HCT116 (cell line): ENCODE results near the gene ZBED3. TPM values are rescaled to one million over a fixed set of nuclear protein-coding genes. Genes with fewer than 3 reads are reported as not detected.

Experiments used
- ATAC-seq: fragments of 200-7000 bp; cut with Tn5 transposase; 2 replicates; pipeline ENCODE4 v1.9.1; 2020; ENCODE audit warnings: mild to moderate bottlenecking, moderate library complexity
- BruUV-seq: library from RNA; stranded (reverse); fragments of 400-500 nt; replicated peaks from 2 replicates; lab custom pipeline; 2021; lab: Mats Ljungman, UMichigan
- CTCF ChIA-PET: fragments of 300-600 bp; sonication (Branson Sonifier 250); formaldehyde crosslinking; loops from one replicate; lab custom pipeline; 2021; ENCODE audit warnings: antibody characterized with exemption; lab: Charles Lee
- POLR2A ChIA-PET: fragments of 300-600, 350-600 bp; sonication (Branson Sonifier 250); formaldehyde crosslinking; loops from one replicate; lab custom pipeline; 2021; ENCODE audit warnings: antibody characterized with exemption; lab: Charles Lee
- RAD21 ChIA-PET, 2 experiments: fragments of 300-600 bp; sonication (Branson Sonifier 250); formaldehyde crosslinking; loops; one replicate each; lab custom pipeline; 2023; ENCODE audit warnings: low total read pairs in 2 of 2; ENCODE audit not compliant: uncharacterized antibody in 2 of 2, unreplicated experiment in 2 of 2, low non-redundant PET in 1 of 2; lab: Charles Lee
- DNase-seq: peaks from one replicate; pipeline ENCODE4 v3.0.0-alpha.2; 2010; ENCODE audit warnings: low read depth, low spot score
- H2AFZ ChIP-seq: fragments of 200-600 bp; shearing (Covaris generic), sonication (generic); 2 replicates; pipeline ENCODE4 v1.6.1; 2017; ENCODE audit warnings: low read depth, mixed run types, mixed read lengths, antibody characterized with exemption, low read length; ENCODE audit not compliant: poor library complexity, severe bottlenecking
- H3K27ac ChIP-seq: 2 replicates; pipeline ENCODE4 v1.5.1; 2012; ENCODE audit warnings: low read depth, low read length
- H3K27me3 ChIP-seq: fragments of 200-600 bp; sonication (generic); 2 replicates; pipeline ENCODE4 v1.6.1; 2016; ENCODE audit warnings: mixed run types, low read length, mixed read lengths; ENCODE audit not compliant: insufficient read depth
- H3K36me3 ChIP-seq, 2 experiments: fragments of 200-500 bp in 1 of 2; fragments of 200-600 bp in 1 of 2; sonication (Bioruptor generic) in 1 of 2; sonication (generic) in 1 of 2; 2 replicates each; pipeline versions ENCODE4 v1.5.1 to v1.6.1; 2014 to 2016; ENCODE audit warnings: low read length in 2 of 2, inconsistent platforms in 1 of 2, mixed read lengths in 1 of 2, mixed run types in 1 of 2; ENCODE audit not compliant: insufficient read depth in 2 of 2, control insufficient read depth in 1 of 2
- H3K4me1 ChIP-seq, 2 experiments: fragments of 200-600 bp in 1 of 2; sonication (generic) in 1 of 2; 2 replicates each; pipeline versions ENCODE4 v1.5.1 to v1.6.1; 2012 to 2017; ENCODE audit warnings: low read length in 2 of 2, inconsistent platforms in 1 of 2, mild to moderate bottlenecking in 1 of 2, mixed read lengths in 1 of 2, mixed run types in 1 of 2, moderate library complexity in 1 of 2; ENCODE audit not compliant: insufficient read depth in 2 of 2, control insufficient read depth in 1 of 2
- H3K4me2 ChIP-seq: fragments of 200-600 bp; sonication (generic); 2 replicates; pipeline ENCODE4 v1.6.1; 2017; ENCODE audit warnings: mixed run types, low read length, mixed read lengths
- H3K4me3 ChIP-seq, 2 experiments: fragments of 200-600 bp in 1 of 2; sonication (generic) in 1 of 2; replicated peaks in 1 of 2; 2 replicates each; pipeline ENCODE4 v1.5.1; 2011 to 2016; ENCODE audit warnings: low read length in 2 of 2, control low read depth in 1 of 2, low read depth in 1 of 2, mild to moderate bottlenecking in 1 of 2, mixed read lengths in 1 of 2, mixed run types in 1 of 2
- H3K79me2 ChIP-seq: fragments of 200-600 bp; sonication (generic); 2 replicates; pipeline ENCODE4 v1.6.1; 2017; ENCODE audit warnings: mild to moderate bottlenecking, mixed run types, low read length, moderate library complexity, mixed read lengths; ENCODE audit not compliant: insufficient read depth
- H3K9ac ChIP-seq: fragments of 200-600 bp; sonication (generic); 2 replicates; pipeline ENCODE4 v1.6.1; 2016; ENCODE audit warnings: low read length, mixed read lengths
- H3K9me2 ChIP-seq: fragments of 200-600 bp; sonication (generic), shearing (Covaris generic); 2 replicates; pipeline ENCODE4 v1.6.1; 2017; ENCODE audit warnings: mixed run types, mild to moderate bottlenecking, moderate library complexity; ENCODE audit not compliant: insufficient read depth
- H3K9me3 ChIP-seq, 2 experiments: fragments of 200-500 bp in 1 of 2; fragments of 200-600 bp in 1 of 2; sonication (Bioruptor generic) in 1 of 2; sonication (generic) in 1 of 2; 2 replicates each; pipeline ENCODE4 v1.6.1; 2014 to 2017; ENCODE audit warnings: low read length in 2 of 2, mixed read lengths in 2 of 2, inconsistent platforms in 1 of 2, low read depth in 1 of 2, mild to moderate bottlenecking in 1 of 2, mixed run types in 1 of 2, moderate library complexity in 1 of 2; ENCODE audit not compliant: control insufficient read depth in 1 of 2, insufficient read depth in 1 of 2
- H4K20me1 ChIP-seq: fragments of 200-600 bp; sonication (generic), shearing (Covaris generic); 2 replicates; pipeline ENCODE4 v1.6.1; 2017; ENCODE audit warnings: mixed run types, mild to moderate bottlenecking, moderate library complexity; ENCODE audit not compliant: insufficient read depth
- CBX3 ChIP-seq: IDR thresholded peaks from 2 replicates; pipeline ENCODE4 v1.6.1; 2012; ENCODE audit warnings: low read depth
- ELF1 ChIP-seq: IDR thresholded peaks from 2 replicates; pipeline ENCODE4 v1.6.1; 2012; ENCODE audit warnings: low read depth, borderline replicate concordance
- EZH2 ChIP-seq: fragments of 200-600 bp; sonication (generic); IDR thresholded peaks from 2 replicates; pipeline ENCODE4 v1.6.1; 2017; ENCODE audit warnings: antibody characterized with exemption, mixed run types
- FOSL1 ChIP-seq: IDR thresholded peaks from 2 replicates; pipeline ENCODE4 v1.6.1; 2012; ENCODE audit warnings: low read depth
- POLR2AphosphoS5 ChIP-seq: IDR thresholded peaks from 2 replicates; pipeline ENCODE4 v1.6.1; 2011; ENCODE audit warnings: mild to moderate bottlenecking, low read depth, low read length, moderate library complexity
- RAD21 ChIP-seq: IDR thresholded peaks from 2 replicates; pipeline ENCODE4 v1.6.1; 2012; ENCODE audit warnings: low read depth, mild to moderate bottlenecking
- REST ChIP-seq: IDR thresholded peaks from 2 replicates; pipeline ENCODE4 v1.6.1; 2012; ENCODE audit warnings: low read depth
- SIN3A ChIP-seq: IDR thresholded peaks from 2 replicates; pipeline ENCODE4 v1.6.1; 2012; ENCODE audit warnings: low read depth
- SP1 ChIP-seq: IDR thresholded peaks from 2 replicates; pipeline ENCODE4 v1.6.1; 2012; ENCODE audit warnings: low read depth
- SRF ChIP-seq: IDR thresholded peaks from 2 replicates; pipeline ENCODE4 v1.6.1; 2012; ENCODE audit warnings: low read depth
- TCF7L2 ChIP-seq: IDR thresholded peaks from 2 replicates; pipeline ENCODE4 v1.7.0; 2011; ENCODE audit warnings: borderline replicate concordance, inconsistent platforms; ENCODE audit not compliant: insufficient read depth, insufficient read length; ENCODE audit errors: extremely low read depth
- YY1 ChIP-seq: IDR thresholded peaks from 2 replicates; pipeline ENCODE4 v1.6.1; 2011; ENCODE audit warnings: low read length, low read depth, moderate library complexity, mild to moderate bottlenecking; ENCODE audit not compliant: insufficient replicate concordance; ENCODE audit errors: extremely low read depth
- ZFX ChIP-seq: fragments of 450-650 bp; IDR thresholded peaks from 2 replicates; pipeline ENCODE4 v1.6.1; 2017
- intact Hi-C: fragments of 100-400 bp; cut with micrococcal nuclease; formaldehyde crosslinking; loops from 2 replicates; pipeline ENCODE4 v1.10.0; 2022
- total RNA-seq: library from RNA; stranded (reverse); gene quantifications from one replicate; pipeline ENCODE4 v1.2.1, GENCODE V29; 2021; ENCODE audit not compliant: unreplicated experiment

ZBED3 gene
- total RNA-seq, 1 experiment from 2014 or later, result 12.7 TPM

- TF ChIP-seq REST (no peak), RAD21 (peak; percentile 24; the same call in 1 of the 2 replicates), CBX3 (peak; percentile 2), POLR2AphosphoS5 (peak; percentile 58), SRF (no peak), EZH2 (no peak), ELF1 (no peak)
Measured at GRCh38 chr5:77086689-77087483, at the start of gene ZBED3 (continued).

- Histone ChIP-seq H3K36me3 (no peaks in the 10 kb centered on the region), H3K9ac (no peak overlapping the region), H3K79me2 (no peaks in the 10 kb centered on the region), H3K9me2 (no peaks in the 10 kb centered on the region), H3K4me3 (no peak overlapping the region), H3K9me3 (no peaks in the 10 kb centered on the region), H2AFZ (no peak overlapping the region), H3K27me3 (no peaks in the 10 kb centered on the region), H3K27ac (no peak overlapping the region), H3K4me1 (peaks cover 0 to 13% of the 10 kb centered on the region in 2 experiments; a peak in 2 of 4 replicates), H4K20me1 (no peaks in the 10 kb centered on the region), H3K4me2 (peak overlapping the region; percentile 55)
- BruUV-seq, result no TSS peak
- intact Hi-C loops, result loop anchor here (10.0 kb wide), 1 partner anchor 78 kb away; no protein-coding TSS in a partner anchor
- ChIA-PET RAD21 (no interaction called here), CTCF (interaction anchor here (1.2 kb wide), 1 partner anchor 359 kb away, joined by 3 read pairs; the partner anchor contains the start of gene WDR41), POLR2A (no interaction called here)
- peak; percentile 72 for DNase-seq
- ATAC-seq, result peak; percentile 96
- TF ChIP-seq TCF7L2 (no peak), ZFX (no peak), REST (no peak), SP1 (peak; percentile 24; the same call in 1 of the 2 replicates), YY1 (no peak), SIN3A (peak; percentile 38; the same call in 1 of the 2 replicates), FOSL1 (peak; percentile 75)
Measured at GRCh38 chr5:77133061-77133758, 46.1 kb upstream of the ZBED3 start.
